GM23338 (cell line): ENCODE results near the gene PSMA7. TPM values are rescaled to one million over a fixed set of nuclear protein-coding genes. Genes with fewer than 3 reads are reported as not detected.

Source experiments
- ATAC-seq: fragments of 200-7000 bp; cut with Tn5 transposase; 3 replicates; pipeline ENCODE4 v1.9.1; 2020
- DNase-seq: peaks from one replicate; pipeline ENCODE4 v3.0.0-alpha.2; 2015; ENCODE audit warnings: low spot score
- H2AFZ ChIP-seq: fragments of 200-600 bp; sonication (generic); 2 replicates; pipeline ENCODE4 v1.8.0; 2016; ENCODE audit warnings: antibody characterized with exemption, mild to moderate bottlenecking, moderate library complexity
- H3F3A ChIP-seq: fragments of 200-600 bp; sonication (generic); replicated peaks from 2 replicates; pipeline ENCODE4 v1.8.0; 2017; ENCODE audit warnings: antibody characterized with exemption, mixed run types, low read depth
- H3K27ac ChIP-seq: fragments of 200-600 bp; sonication (generic); 2 replicates; pipeline ENCODE4 v1.6.1; 2016; ENCODE audit warnings: low read depth
- H3K27me3 ChIP-seq: fragments of 200-600 bp; sonication (generic); 2 replicates; pipeline ENCODE4 v1.8.0; 2016; ENCODE audit warnings: mild to moderate bottlenecking, mixed run types, moderate library complexity; ENCODE audit not compliant: insufficient read depth
- H3K36me3 ChIP-seq: fragments of 200-600 bp; sonication (generic); 2 replicates; pipeline ENCODE4 v1.8.0; 2016; ENCODE audit warnings: mild to moderate bottlenecking; ENCODE audit not compliant: insufficient read depth
- H3K4me1 ChIP-seq: fragments of 200-600 bp; sonication (generic); 2 replicates; pipeline ENCODE4 v1.8.0; 2016; ENCODE audit warnings: mild to moderate bottlenecking, moderate library complexity; ENCODE audit not compliant: insufficient read depth
- H3K4me2 ChIP-seq: fragments of 200-600 bp; sonication (generic); 2 replicates; pipeline ENCODE4 v1.7.1; 2017; ENCODE audit warnings: mixed run types
- H3K4me3 ChIP-seq: fragments of 200-600 bp; sonication (generic); 2 replicates; pipeline ENCODE4 v1.6.1; 2016; ENCODE audit warnings: mixed run types
- H3K79me2 ChIP-seq: fragments of 200-600 bp; sonication (generic); replicated peaks from 2 replicates; pipeline ENCODE4 v1.8.0; 2017; ENCODE audit warnings: mild to moderate bottlenecking; ENCODE audit not compliant: insufficient read depth
- H3K9me2 ChIP-seq: fragments of 200-600 bp; sonication (generic); 2 replicates; pipeline ENCODE4 v1.8.0; 2017; ENCODE audit not compliant: insufficient read depth
- H4K20me1 ChIP-seq: fragments of 200-600 bp; sonication (generic); replicated peaks from 2 replicates; pipeline ENCODE4 v1.8.0; 2017; ENCODE audit warnings: mild to moderate bottlenecking; ENCODE audit not compliant: insufficient read depth
- H3K27ac Mint-ChIP-seq: 2 replicates; pipeline ENCODE4 v1.8.0; 2020; ENCODE audit warnings: inconsistent platforms, mild to moderate bottlenecking, moderate library complexity, mixed read lengths
- H3K27me3 Mint-ChIP-seq: 3 replicates; pipeline ENCODE4 v1.8.0; 2022; ENCODE audit warnings: low read depth, mild to moderate bottlenecking, moderate library complexity, mixed read lengths, inconsistent platforms; ENCODE audit not compliant: insufficient read depth, poor library complexity
- H3K36me3 Mint-ChIP-seq: 3 replicates; pipeline ENCODE4 v1.8.0; 2021; ENCODE audit warnings: low read depth, mild to moderate bottlenecking, inconsistent platforms, moderate library complexity, mixed read lengths
- H3K4me1 Mint-ChIP-seq: 3 replicates; pipeline ENCODE4 v1.8.0; 2020; ENCODE audit warnings: mild to moderate bottlenecking, inconsistent platforms, mixed read lengths
- H3K4me3 Mint-ChIP-seq: 3 replicates; pipeline ENCODE4 v1.8.0; 2021; ENCODE audit warnings: moderate library complexity, mild to moderate bottlenecking, inconsistent platforms, mixed read lengths
- H3K9me3 Mint-ChIP-seq: 3 replicates; pipeline ENCODE4 v1.8.0; 2020; ENCODE audit warnings: moderate library complexity, mild to moderate bottlenecking, inconsistent platforms, mixed read lengths
- CREB1 ChIP-seq: fragments of 250-450 bp; sonication (Bioruptor Pico); IDR thresholded peaks from 2 replicates; pipeline ENCODE4 v1.5.0; 2020; ENCODE audit warnings: low read depth, mild to moderate bottlenecking, moderate library complexity
- EZH2 ChIP-seq: fragments of 200-600 bp; sonication (generic); IDR thresholded peaks from one replicate; pipeline ENCODE4 v1.8.0; 2017; ENCODE audit warnings: antibody characterized with exemption, mild to moderate bottlenecking, low read depth; ENCODE audit not compliant: unreplicated experiment
- JUNB ChIP-seq: IDR thresholded peaks from one replicate; pipeline ENCODE4 v1.6.1; 2016; ENCODE audit warnings: antibody characterized with exemption; ENCODE audit not compliant: unreplicated experiment
- NANOG ChIP-seq: IDR thresholded peaks from 2 replicates; pipeline ENCODE4 v1.6.1; 2016; ENCODE audit warnings: antibody characterized with exemption, borderline replicate concordance
- POLR2AphosphoS5 ChIP-seq: IDR thresholded peaks from 2 replicates; pipeline ENCODE4 v1.6.1; 2016; ENCODE audit warnings: antibody characterized with exemption, low read depth
- polyA plus RNA-seq: library from polyadenylated mRNA; unstranded; fragments of >200 nt; fragmentation: Nextera tagmentation; extraction: Ambion mirVana; gene quantifications from 2 replicates; pipeline ENCODE4 v1.2.1, GENCODE V29; 2016
- total RNA-seq: library from RNA; depleted of rRNA; stranded (reverse); fragments of >200 nt; shearing (Covaris generic); gene quantifications from 2 replicates; pipeline ENCODE4 v1.2.3, GENCODE V29; 2014
- TF ChIP-seq, protein P1 (sequence below): fragments of 250-450 bp; sonication (Bioruptor Pico); IDR thresholded peaks from 2 replicates; pipeline ENCODE4 v1.5.0; 2020; ENCODE audit warnings: mild to moderate bottlenecking, moderate library complexity

PSMA7 gene
- total and polyA plus RNA-seq, 2 experiments from 2014 or later: 357 to 628 TPM

- H3K27me3 Mint-ChIP-seq: peaks cover 13% of the 10 kb centered on the region
- peaks cover 27% of the 10 kb centered on the region for H4K20me1 ChIP-seq
- peak within 1 kb of the TSS; percentile 94 for H3K4me2 ChIP-seq
- TF ChIP-seq CREB1 (peak; percentile 80), JUNB (no peak), POLR2AphosphoS5 (peak; percentile 53; the same call in 1 of the 2 replicates)
- H3K4me1 ChIP-seq: peaks cover 16% of the 10 kb centered on the region
- H3K27ac ChIP-seq: peak within 1 kb of the TSS; percentile 98
- H3K9me3 Mint-ChIP-seq: no peaks in the 10 kb centered on the region
- peak within 1 kb of the TSS; percentile 98 for H2AFZ ChIP-seq
- peak within 1 kb of the TSS; percentile 82 for H3K4me3 ChIP-seq
- H3F3A ChIP-seq: peaks cover 13% of the 10 kb centered on the region
- peaks cover 27% of the 10 kb centered on the region for H3K36me3 ChIP-seq
- ATAC-seq (peak; percentile 64), DNase-seq (peak; percentile 96)
- H3K79me2 ChIP-seq: peaks cover 42% of the 10 kb centered on the region
- peaks cover 37% of the 10 kb centered on the region for H3K36me3 Mint-ChIP-seq
- no peaks in the 10 kb centered on the region for H3K9me2 ChIP-seq
- H3K27ac Mint-ChIP-seq: peak within 1 kb of the TSS; percentile 94
- H3K27me3 ChIP-seq: no peaks in the 10 kb centered on the region
- H3K4me1 Mint-ChIP-seq: peaks cover 36% of the 10 kb centered on the region
- H3K4me3 Mint-ChIP-seq: peak within 1 kb of the TSS; percentile 85
Observed at GRCh38 chr20:62121776-62122653, 21.2 kb downstream of the PSMA7 start, which contains the start of gene LSM14B. LSM14B (plus strand) TSS chr20:62122475; CDS start chr20:62122667, 192 bp downstream.

- ATAC-seq (no peak), DNase-seq (peak; percentile 31)
- H3K4me2 ChIP-seq: peak overlapping the region; percentile 90
- H3K79me2 ChIP-seq: peaks cover 33% of the 10 kb centered on the region
- H3K27me3 ChIP-seq: no peaks in the 10 kb centered on the region
- peaks cover 16% of the 10 kb centered on the region for H3K4me1 ChIP-seq
- H3F3A ChIP-seq: peaks cover 13% of the 10 kb centered on the region
- Mint-ChIP-seq H3K36me3 (peaks cover 28% of the 10 kb centered on the region), H3K27ac (peak overlapping the region; percentile 94), H3K4me3 (peak overlapping the region; percentile 79), H3K27me3 (peaks cover 13% of the 10 kb centered on the region), H3K9me3 (no peaks in the 10 kb centered on the region), H3K4me1 (peaks cover 36% of the 10 kb centered on the region)
- H4K20me1 ChIP-seq: peaks cover 22% of the 10 kb centered on the region
- H3K27ac ChIP-seq: peak overlapping the region; percentile 98
- TF ChIP-seq POLR2AphosphoS5 (peak; percentile 31; the same call in 1 of the 2 replicates), CREB1 (no peak)
- H2AFZ ChIP-seq: peak overlapping the region; percentile 98
- H3K4me3 ChIP-seq: peak overlapping the region; percentile 82
- H3K36me3 ChIP-seq: peaks cover 18% of the 10 kb centered on the region
- H3K9me2 ChIP-seq: no peaks in the 10 kb centered on the region
Observed at GRCh38 chr20:62120990-62121775, 22.0 kb downstream of the PSMA7 start.

- Histone ChIP-seq H3K9me2 (no peaks in the 10 kb centered on the region), H3F3A (peaks cover 13% of the 10 kb centered on the region; the same call in 1 of the 2 replicates), H3K27ac (no peak overlapping the region), H2AFZ (no peak overlapping the region), H3K79me2 (peaks cover 25% of the 10 kb centered on the region), H3K4me3 (no peak overlapping the region), H3K36me3 (peaks cover 10% of the 10 kb centered on the region), H3K27me3 (no peaks in the 10 kb centered on the region), H3K4me2 (no peak overlapping the region; the same call in 1 of the 2 replicates), H3K4me1 (peaks cover 16% of the 10 kb centered on the region), H4K20me1 (peaks cover 14% of the 10 kb centered on the region)
- no peak for ATAC-seq
- peaks cover 13% of the 10 kb centered on the region for H3K27me3 Mint-ChIP-seq
- peaks cover 20% of the 10 kb centered on the region for H3K36me3 Mint-ChIP-seq
- H3K27ac Mint-ChIP-seq: no peak overlapping the region
- peaks cover 36% of the 10 kb centered on the region for H3K4me1 Mint-ChIP-seq
- no peak for DNase-seq
- H3K4me3 Mint-ChIP-seq: peak overlapping the region; percentile 79; the same call in 2 of the 3 replicates
- H3K9me3 Mint-ChIP-seq: no peaks in the 10 kb centered on the region
- TF ChIP-seq, protein P1, sequence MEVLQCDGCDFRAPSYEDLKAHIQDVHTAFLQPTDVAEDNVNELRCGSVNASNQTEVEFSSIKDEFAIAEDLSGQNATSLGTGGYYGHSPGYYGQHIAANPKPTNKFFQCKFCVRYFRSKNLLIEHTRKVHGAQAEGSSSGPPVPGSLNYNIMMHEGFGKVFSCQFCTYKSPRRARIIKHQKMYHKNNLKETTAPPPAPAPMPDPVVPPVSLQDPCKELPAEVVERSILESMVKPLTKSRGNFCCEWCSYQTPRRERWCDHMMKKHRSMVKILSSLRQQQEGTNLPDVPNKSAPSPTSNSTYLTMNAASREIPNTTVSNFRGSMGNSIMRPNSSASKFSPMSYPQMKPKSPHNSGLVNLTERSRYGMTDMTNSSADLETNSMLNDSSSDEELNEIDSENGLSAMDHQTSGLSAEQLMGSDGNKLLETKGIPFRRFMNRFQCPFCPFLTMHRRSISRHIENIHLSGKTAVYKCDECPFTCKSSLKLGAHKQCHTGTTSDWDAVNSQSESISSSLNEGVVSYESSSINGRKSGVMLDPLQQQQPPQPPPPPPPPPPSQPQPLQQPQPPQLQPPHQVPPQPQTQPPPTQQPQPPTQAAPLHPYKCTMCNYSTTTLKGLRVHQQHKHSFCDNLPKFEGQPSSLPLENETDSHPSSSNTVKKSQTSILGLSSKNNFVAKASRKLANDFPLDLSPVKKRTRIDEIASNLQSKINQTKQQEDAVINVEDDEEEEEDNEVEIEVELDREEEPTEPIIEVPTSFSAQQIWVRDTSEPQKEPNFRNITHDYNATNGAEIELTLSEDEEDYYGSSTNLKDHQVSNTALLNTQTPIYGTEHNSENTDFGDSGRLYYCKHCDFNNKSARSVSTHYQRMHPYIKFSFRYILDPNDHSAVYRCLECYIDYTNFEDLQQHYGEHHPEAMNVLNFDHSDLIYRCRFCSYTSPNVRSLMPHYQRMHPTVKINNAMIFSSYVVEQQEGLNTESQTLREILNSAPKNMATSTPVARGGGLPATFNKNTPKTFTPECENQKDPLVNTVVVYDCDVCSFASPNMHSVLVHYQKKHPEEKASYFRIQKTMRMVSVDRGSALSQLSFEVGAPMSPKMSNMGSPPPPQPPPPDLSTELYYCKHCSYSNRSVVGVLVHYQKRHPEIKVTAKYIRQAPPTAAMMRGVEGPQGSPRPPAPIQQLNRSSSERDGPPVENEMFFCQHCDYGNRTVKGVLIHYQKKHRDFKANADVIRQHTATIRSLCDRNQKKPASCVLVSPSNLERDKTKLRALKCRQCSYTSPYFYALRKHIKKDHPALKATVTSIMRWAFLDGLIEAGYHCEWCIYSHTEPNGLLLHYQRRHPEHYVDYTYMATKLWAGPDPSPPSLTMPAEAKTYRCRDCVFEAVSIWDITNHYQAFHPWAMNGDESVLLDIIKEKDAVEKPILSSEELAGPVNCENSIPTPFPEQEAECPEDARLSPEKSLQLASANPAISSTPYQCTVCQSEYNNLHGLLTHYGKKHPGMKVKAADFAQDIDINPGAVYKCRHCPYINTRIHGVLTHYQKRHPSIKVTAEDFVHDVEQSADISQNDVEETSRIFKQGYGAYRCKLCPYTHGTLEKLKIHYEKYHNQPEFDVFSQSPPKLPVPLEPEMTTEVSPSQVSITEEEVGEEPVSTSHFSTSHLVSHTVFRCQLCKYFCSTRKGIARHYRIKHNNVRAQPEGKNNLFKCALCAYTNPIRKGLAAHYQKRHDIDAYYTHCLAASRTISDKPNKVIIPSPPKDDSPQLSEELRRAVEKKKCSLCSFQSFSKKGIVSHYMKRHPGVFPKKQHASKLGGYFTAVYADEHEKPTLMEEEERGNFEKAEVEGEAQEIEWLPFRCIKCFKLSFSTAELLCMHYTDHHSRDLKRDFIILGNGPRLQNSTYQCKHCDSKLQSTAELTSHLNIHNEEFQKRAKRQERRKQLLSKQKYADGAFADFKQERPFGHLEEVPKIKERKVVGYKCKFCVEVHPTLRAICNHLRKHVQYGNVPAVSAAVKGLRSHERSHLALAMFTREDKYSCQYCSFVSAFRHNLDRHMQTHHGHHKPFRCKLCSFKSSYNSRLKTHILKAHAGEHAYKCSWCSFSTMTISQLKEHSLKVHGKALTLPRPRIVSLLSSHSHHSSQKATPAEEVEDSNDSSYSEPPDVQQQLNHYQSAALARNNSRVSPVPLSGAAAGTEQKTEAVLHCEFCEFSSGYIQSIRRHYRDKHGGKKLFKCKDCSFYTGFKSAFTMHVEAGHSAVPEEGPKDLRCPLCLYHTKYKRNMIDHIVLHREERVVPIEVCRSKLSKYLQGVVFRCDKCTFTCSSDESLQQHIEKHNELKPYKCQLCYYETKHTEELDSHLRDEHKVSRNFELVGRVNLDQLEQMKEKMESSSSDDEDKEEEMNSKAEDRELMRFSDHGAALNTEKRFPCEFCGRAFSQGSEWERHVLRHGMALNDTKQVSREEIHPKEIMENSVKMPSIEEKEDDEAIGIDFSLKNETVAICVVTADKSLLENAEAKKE (CRISPR knock-in tag): no peak
- TF ChIP-seq EZH2 (no peak), NANOG (no peak), CREB1 (no peak), JUNB (no peak)
Observed at GRCh38 chr20:62120365-62120762, 22.8 kb downstream of the PSMA7 start.
